Psoas muscle (tissue), 8 donors: ENCODE measurements around the gene ABITRAM. TPM values are rescaled to one million over a fixed set of nuclear protein-coding genes. Genes with fewer than 3 reads are reported as not detected.

ENCODE experiments used
- ATAC-seq, 4 donors: fragments of 200-7000 bp; cut with Tn5 transposase; one replicate each; pipeline ENCODE4 v1.9.1; 2020; ENCODE audit warnings: moderate library complexity in 3 of 4, mild to moderate bottlenecking in 2 of 4
- DNase-seq, 2 donors: peaks; one replicate each; pipeline ENCODE4 v3.0.0-alpha.2; 2020
- H3K27ac ChIP-seq: fragments of 200-600 bp; one replicate; pipeline ENCODE4 v1.8.0; 2022
- H3K27me3 ChIP-seq, 3 donors: fragments of 200-600 bp in 1 of 3; one replicate each; pipeline versions ENCODE4 v1.6.1 to v1.8.0; 2013 to 2022; ENCODE audit warnings: low read length in 2 of 3, mild to moderate bottlenecking in 2 of 3, moderate library complexity in 1 of 3; ENCODE audit not compliant: insufficient read depth in 3 of 3
- H3K36me3 ChIP-seq, 2 donors: fragments of 200-600 bp in 1 of 2; one replicate each; pipeline versions ENCODE4 v1.6.1 to v1.8.0; 2013 to 2022; ENCODE audit warnings: low read depth in 1 of 2, mild to moderate bottlenecking in 1 of 2, moderate library complexity in 1 of 2; ENCODE audit not compliant: insufficient read depth in 1 of 2
- H3K4me1 ChIP-seq: fragments of 200-600 bp; one replicate; pipeline ENCODE4 v1.8.0; 2022
- H3K4me3 ChIP-seq: fragments of 200-600 bp; one replicate; pipeline ENCODE4 v1.8.0; 2022; ENCODE audit warnings: mild to moderate bottlenecking
- H3K9me3 ChIP-seq: fragments of 200-600 bp; one replicate; pipeline ENCODE4 v1.8.0; 2022
- WGBS, 3 donors: extraction: QIAGEN DNeasy Blood & Tissue Kit; methylation state at CpG; one replicate each; pipeline versions ENCODE4 v1.1.6 to v1.1.7; 2013; 5-methylcytosine and 5-hydroxymethylcytosine counted together
- intact Hi-C, 2 donors: fragments of 100-400 bp; cut with DNase I; formaldehyde crosslinking; loops; one replicate each; pipeline versions ENCODE4 v1.11.0 to v1.14.2; 2022
- polyA plus RNA-seq, 3 donors: library from polyadenylated mRNA; stranded (reverse); fragments of 200-250 nt; gene quantifications; one replicate each; pipeline ENCODE4 v1.2.3, GENCODE V29; 2013
- total RNA-seq, 4 donors: library from RNA; stranded (reverse); fragmentation: NEBNext Ultra II Directional in 2 of 4; extraction: Animal tissue kit (Norgen Biotek cat#: 25700) in 2 of 4; gene quantifications; one replicate each; pipeline versions ENCODE4 v1.2.1 to v1.2.4, GENCODE V29; 2021 to 2023
- TF ChIP-seq, protein P1 (sequence below): fragments of 200-600 bp; IDR thresholded peaks from one replicate; pipeline ENCODE4 v1.8.0; 2022; ENCODE audit warnings: antibody characterized with exemption
- donor health status: healthy with polysubstance abuse.
- donor health status: DM: no; HTN: no; CAD: no; lungs with moderate emphysema.
- donor health status: Bipolar disorder and iron deficiency.
- donor health status: healthy.
- donor health status: DM: yes; HTN: yes; CAD: no.
- donor health status: DM: no; HTN: no; CAD: no.
- donor health status: DM: no; HTN: no; CAD: no.
- donor health status: DM: yes; HTN: yes; CAD: no.

ABITRAM gene
- total and polyA plus RNA-seq, 7 donors, result 7.6 to 37.9 (median 14.1) TPM

DNA sequence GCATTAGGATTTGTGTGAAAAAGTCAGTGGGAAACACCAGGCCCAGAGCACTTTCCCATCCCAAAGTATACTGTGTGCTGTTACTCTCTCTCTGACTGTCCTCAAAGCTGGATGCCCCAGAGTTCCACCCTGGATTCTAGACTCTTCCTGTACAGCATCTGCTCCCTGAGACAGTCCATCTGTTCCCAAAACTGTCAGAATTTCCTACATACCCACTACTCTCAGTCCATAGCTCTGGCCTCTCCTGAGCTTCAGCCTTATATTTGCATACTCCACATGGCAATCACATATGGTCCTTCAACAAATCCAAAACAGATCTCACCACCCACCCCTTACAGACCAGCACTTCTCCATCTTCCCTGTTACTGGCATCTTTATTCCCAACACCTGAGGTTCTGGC is 9.7 kb upstream of the ABITRAM start:
- Histone ChIP-seq H3K27me3 (no peaks in the 10 kb centered on the region), H3K27ac (no peak overlapping the region), H3K36me3 (peaks cover 12 to 99% of the 10 kb centered on the region in 2 donors), H3K4me1 (no peaks in the 10 kb centered on the region), H3K9me3 (no peaks in the 10 kb centered on the region), H3K4me3 (no peak overlapping the region)
- DNase-seq (no peak), ATAC-seq (no peak)
- TF ChIP-seq, protein P1, sequence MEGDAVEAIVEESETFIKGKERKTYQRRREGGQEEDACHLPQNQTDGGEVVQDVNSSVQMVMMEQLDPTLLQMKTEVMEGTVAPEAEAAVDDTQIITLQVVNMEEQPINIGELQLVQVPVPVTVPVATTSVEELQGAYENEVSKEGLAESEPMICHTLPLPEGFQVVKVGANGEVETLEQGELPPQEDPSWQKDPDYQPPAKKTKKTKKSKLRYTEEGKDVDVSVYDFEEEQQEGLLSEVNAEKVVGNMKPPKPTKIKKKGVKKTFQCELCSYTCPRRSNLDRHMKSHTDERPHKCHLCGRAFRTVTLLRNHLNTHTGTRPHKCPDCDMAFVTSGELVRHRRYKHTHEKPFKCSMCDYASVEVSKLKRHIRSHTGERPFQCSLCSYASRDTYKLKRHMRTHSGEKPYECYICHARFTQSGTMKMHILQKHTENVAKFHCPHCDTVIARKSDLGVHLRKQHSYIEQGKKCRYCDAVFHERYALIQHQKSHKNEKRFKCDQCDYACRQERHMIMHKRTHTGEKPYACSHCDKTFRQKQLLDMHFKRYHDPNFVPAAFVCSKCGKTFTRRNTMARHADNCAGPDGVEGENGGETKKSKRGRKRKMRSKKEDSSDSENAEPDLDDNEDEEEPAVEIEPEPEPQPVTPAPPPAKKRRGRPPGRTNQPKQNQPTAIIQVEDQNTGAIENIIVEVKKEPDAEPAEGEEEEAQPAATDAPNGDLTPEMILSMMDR, result no peak
- intact Hi-C loops, result loop anchor here in 1 of 2 donors (5.0 kb wide), 1 partner anchor 42 kb away; no protein-coding TSS in a partner anchor

DNA sequence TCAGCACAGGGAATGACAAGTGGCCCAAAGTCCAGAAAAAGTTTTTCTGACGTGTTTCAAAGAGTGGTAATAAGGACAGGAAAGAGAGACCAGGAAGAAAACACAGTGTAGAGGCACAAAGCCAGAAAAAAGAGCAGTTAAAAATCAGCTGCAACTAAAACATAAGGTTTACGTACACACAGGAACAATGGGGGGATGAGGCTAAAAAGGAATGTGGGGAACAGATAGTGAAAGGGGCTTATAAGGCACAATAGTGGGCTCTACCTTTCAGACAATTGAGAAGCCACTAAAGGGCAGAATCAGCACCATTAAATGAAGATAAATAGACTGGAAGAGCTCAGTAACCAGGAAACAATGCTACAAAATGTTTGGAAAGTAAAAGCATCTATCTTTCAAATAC is 5.8 kb upstream of the ABITRAM start:
- TF ChIP-seq, protein P1, result no peak
- intact Hi-C loops, result no loop called here
- Histone ChIP-seq H3K27me3 (no peaks in the 10 kb centered on the region), H3K4me1 (peaks cover 13% of the 10 kb centered on the region), H3K4me3 (no peak overlapping the region), H3K36me3 (peaks cover 12 to 76% of the 10 kb centered on the region in 2 donors), H3K27ac (no peak overlapping the region), H3K9me3 (no peaks in the 10 kb centered on the region)
- DNase-seq, result no peak
- no peak for ATAC-seq
- WGBS, 3 donors, result 60 to 94% (median 87%) methylated on average over 2 of the region's 2 CpGs

DNA sequence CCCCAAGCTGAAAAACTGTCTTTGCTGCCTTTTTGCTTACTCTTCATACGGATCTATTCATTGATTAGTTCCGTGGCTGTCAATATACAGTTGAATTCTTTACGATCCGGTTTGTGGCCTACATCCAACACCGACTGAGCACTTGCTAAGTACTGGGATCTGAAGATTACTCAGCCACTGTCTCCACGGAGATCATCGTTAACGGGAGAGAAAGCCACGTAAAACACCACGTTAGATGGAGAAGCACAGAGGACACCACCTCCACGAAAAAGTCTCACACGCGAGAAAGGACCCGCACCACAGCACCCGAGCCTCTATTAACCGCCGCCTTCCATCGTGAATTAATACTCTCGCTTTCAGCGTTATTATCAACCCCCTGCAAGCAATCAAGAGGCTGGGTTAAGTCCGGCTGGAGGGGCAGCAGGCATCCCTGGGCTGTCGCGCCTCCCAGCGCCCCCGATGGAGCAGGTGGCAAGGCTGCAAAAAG is 926 bp upstream of the ABITRAM start:
- 1% methylated on average over 25 of the region's 25 CpGs for WGBS, 3 donors
- TF ChIP-seq, protein P1, result no peak
- Histone ChIP-seq H3K36me3 (peaks cover 0 to 46% of the 10 kb centered on the region in 2 donors), H3K9me3 (no peaks in the 10 kb centered on the region), H3K4me1 (peaks cover 20% of the 10 kb centered on the region), H3K27me3 (no peaks in the 10 kb centered on the region), H3K27ac (peak overlapping the region; percentile 93), H3K4me3 (peak overlapping the region; percentile 97)
- DNase-seq (no peak), ATAC-seq (no peak)
- intact Hi-C loops, result loop anchor here in 1 of 2 donors (5.0 kb wide), 1 partner anchor 79 kb away; the partner anchor contains the start of gene CTNNAL1

DNA sequence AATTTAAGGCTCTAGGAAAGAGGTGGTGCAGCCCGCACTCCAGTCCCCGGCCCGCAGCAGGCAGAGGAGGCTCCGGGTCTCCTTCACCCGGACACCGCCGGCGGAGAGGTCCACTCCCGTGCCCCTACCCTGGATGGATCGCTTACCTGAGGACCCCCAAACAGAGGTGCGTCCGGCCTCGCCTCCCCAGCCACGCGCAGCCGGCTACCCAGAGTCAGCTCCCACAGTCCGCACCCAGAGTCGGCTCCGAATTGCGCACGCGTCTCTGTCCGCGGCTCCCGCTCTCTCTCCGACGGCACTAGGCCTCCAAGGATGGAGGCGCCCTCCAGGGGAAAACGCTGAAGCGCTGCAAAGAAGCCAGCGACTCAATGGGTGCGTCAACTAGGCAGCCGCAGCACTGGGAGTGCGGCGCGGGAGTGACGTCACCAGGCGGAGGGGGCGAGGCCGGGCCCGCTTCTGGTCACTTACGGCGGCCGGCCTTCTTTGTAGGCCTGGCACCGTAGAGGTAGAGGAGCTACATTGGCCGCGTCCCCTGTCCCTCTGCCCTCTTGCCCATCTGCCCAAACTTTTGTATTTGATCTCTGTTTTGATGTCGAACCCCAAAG is 380 bp upstream of the ABITRAM start, which contains the start of gene ELP1:
Gene ELP1, minus strand, starts transcription at position 407 of the 605 bp plus-strand sequence. CDS start 2,978 bp downstream, outside the sequence.
- DNase-seq, result peak; percentile 92 to 96
- intact Hi-C loops, result loop anchor here in 1 of 2 donors (5.0 kb wide), 1 partner anchor 78 kb away; the partner anchor contains the start of gene CTNNAL1
- WGBS, 3 donors, result 0 to 1% (median 0%) methylated on average over 37 to 48 of the region's 48 CpGs
- ATAC-seq, result peak; percentile 92 to 94 (median 93)
- no peaks in the 10 kb centered on the region for H3K27me3 ChIP-seq
- TF ChIP-seq, protein P1, result no peak
- peak within 1 kb of the TSS; percentile 97 for H3K4me3 ChIP-seq
- peaks cover 0 to 43% of the 10 kb centered on the region in 2 donors for H3K36me3 ChIP-seq
- peaks cover 20% of the 10 kb centered on the region for H3K4me1 ChIP-seq
- H3K9me3 ChIP-seq, result no peaks in the 10 kb centered on the region
- peak within 1 kb of the TSS; percentile 93 for H3K27ac ChIP-seq
